Progenitor cell of endocrine pancreas (in vitro differentiated cells): Measurements from ENCODE around the gene RAD51B. TPM values are rescaled to one million over a fixed set of nuclear protein-coding genes. Genes with fewer than 3 reads are reported as not detected.

Source experiments
- DNase-seq: peaks from one replicate; pipeline ENCODE4 v3.0.0; 2021; ENCODE audit warnings: low spot score; ENCODE audit not compliant: unreplicated experiment
- H3K27ac Mint-ChIP-seq: 2 replicates; pipeline ENCODE4 v1.8.0; 2021; ENCODE audit warnings: mild to moderate bottlenecking, moderate library complexity, mixed read lengths
- H3K27me3 Mint-ChIP-seq: 2 replicates; pipeline ENCODE4 v1.8.0; 2021; ENCODE audit warnings: mixed read lengths
- H3K36me3 Mint-ChIP-seq: 2 replicates; pipeline ENCODE4 v1.8.0; 2022; ENCODE audit warnings: mixed read lengths; ENCODE audit not compliant: insufficient read depth
- H3K4me1 Mint-ChIP-seq: 2 replicates; pipeline ENCODE4 v1.8.0; 2021; ENCODE audit warnings: low read depth, mixed read lengths
- H3K4me3 Mint-ChIP-seq: 2 replicates; pipeline ENCODE4 v1.8.0; 2021; ENCODE audit warnings: low read depth, mild to moderate bottlenecking, moderate library complexity, mixed read lengths
- H3K9me3 Mint-ChIP-seq: 2 replicates; pipeline ENCODE4 v1.8.0; 2021; ENCODE audit warnings: low read depth, mixed read lengths
- CTCF ChIP-seq: fragments of 200-600 bp; sonication (generic); IDR thresholded peaks from one replicate; pipeline ENCODE4 v1.5.0; 2021; ENCODE audit warnings: antibody characterized with exemption, mild to moderate bottlenecking; ENCODE audit not compliant: unreplicated experiment
- total RNA-seq: library from RNA; stranded (reverse); gene quantifications from 2 replicates; pipeline ENCODE4 v1.2.1, GENCODE V29; 2021

RAD51B gene
- total RNA-seq, 1 donor from 2014 or later, result 24.7 TPM

- Mint-ChIP-seq H3K27ac (no peak overlapping the region), H3K27me3 (no peaks in the 10 kb centered on the region), H3K4me1 (peaks cover 33% of the 10 kb centered on the region), H3K9me3 (no peaks in the 10 kb centered on the region), H3K4me3 (no peak overlapping the region), H3K36me3 (no peaks in the 10 kb centered on the region)
- no peak for DNase-seq
- no peak for TF ChIP-seq CTCF
Observed at GRCh38 chr14:68262567-68262966, 443.0 kb downstream of the RAD51B start.

GRCh38 chr14:68263563-68264259 is 444.1 kb downstream of the RAD51B start:
- DNase-seq, result no peak
- Mint-ChIP-seq H3K4me3 (no peak overlapping the region), H3K9me3 (no peaks in the 10 kb centered on the region), H3K27me3 (no peaks in the 10 kb centered on the region), H3K36me3 (no peaks in the 10 kb centered on the region), H3K4me1 (peaks cover 31% of the 10 kb centered on the region), H3K27ac (no peak overlapping the region)
- TF ChIP-seq CTCF, result no peak

DNA sequence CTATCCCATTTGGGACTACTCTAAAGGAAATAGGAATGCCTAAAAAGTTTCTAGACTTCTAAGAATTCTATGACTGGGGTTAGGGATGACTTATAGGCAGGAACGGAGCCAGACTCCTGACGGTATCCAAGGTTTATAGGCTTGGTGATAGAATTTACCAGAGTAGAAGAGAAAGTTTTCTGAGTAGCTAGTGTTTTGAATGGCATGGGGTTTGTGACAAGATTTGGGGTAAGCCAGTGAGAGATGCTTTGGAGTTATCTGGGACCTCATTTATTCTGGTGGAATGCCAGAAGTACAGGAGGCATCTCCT is 444.6 kb downstream of the RAD51B start:
- H3K4me1 Mint-ChIP-seq, result peaks cover 30% of the 10 kb centered on the region
- H3K27ac Mint-ChIP-seq, result no peak overlapping the region
- H3K27me3 Mint-ChIP-seq, result no peaks in the 10 kb centered on the region
- no peaks in the 10 kb centered on the region for H3K9me3 Mint-ChIP-seq
- no peak for DNase-seq
- TF ChIP-seq CTCF, result no peak
- no peaks in the 10 kb centered on the region for H3K36me3 Mint-ChIP-seq
- H3K4me3 Mint-ChIP-seq, result no peak overlapping the region

GRCh38 chr14:68266998-68267397 is 447.4 kb downstream of the RAD51B start:
- no peak for TF ChIP-seq CTCF
- H3K27me3 Mint-ChIP-seq, result no peaks in the 10 kb centered on the region
- peaks cover 20% of the 10 kb centered on the region for H3K4me1 Mint-ChIP-seq
- no peak overlapping the region for H3K27ac Mint-ChIP-seq
- no peaks in the 10 kb centered on the region for H3K9me3 Mint-ChIP-seq
- no peak overlapping the region for H3K4me3 Mint-ChIP-seq
- DNase-seq, result no peak
- H3K36me3 Mint-ChIP-seq, result no peaks in the 10 kb centered on the region

DNA sequence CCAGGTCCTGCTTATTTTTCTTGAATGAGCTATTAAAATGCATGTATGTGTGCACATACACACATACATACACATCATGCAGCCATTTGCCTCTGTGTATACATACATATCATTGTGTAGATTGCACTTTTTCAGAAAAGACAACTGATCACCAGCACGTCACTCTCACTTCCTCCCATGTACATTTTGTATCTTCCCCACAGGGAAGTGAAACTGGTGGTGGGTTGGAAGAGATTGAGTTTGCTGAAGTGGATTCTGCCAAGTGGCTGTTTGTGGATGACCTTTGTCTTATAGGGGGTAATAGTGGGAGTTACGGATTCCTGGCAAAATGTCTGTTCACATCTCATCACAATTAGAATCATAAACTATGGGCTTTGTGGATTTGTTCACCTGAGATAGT is 448.6 kb downstream of the RAD51B start:
- no peak for DNase-seq
- no peaks in the 10 kb centered on the region for H3K36me3 Mint-ChIP-seq
- no peak for TF ChIP-seq CTCF
- H3K4me1 Mint-ChIP-seq, result peaks cover 12% of the 10 kb centered on the region
- H3K9me3 Mint-ChIP-seq, result no peaks in the 10 kb centered on the region
- H3K27ac Mint-ChIP-seq, result no peak overlapping the region
- H3K27me3 Mint-ChIP-seq, result no peaks in the 10 kb centered on the region
- H3K4me3 Mint-ChIP-seq, result no peak overlapping the region
